Stimulated activated CD4-positive, alpha-beta T cell treated with anti-CD3 and anti-CD28 coated beads, Interleukin-12 subunit alpha, Interleukin-12 subunit beta, amount 100 ng/mL, for 4 hours (primary cell): ENCODE results near the gene RNF114.
"Not testable (repeated sequence)": the region's sequence is repeated elsewhere in the genome, so short reads cannot be mapped to it uniquely, and the experiment has no call there.

Experiments used
- DNase-seq: peaks from one replicate; pipeline ENCODE4 v3.0.0-alpha.2; 2020

RNF114 gene

GRCh38 chr20:49928411-49929141 lies 7.6 kb upstream of the RNF114 start:
- peak; percentile 72 for DNase-seq

DNA sequence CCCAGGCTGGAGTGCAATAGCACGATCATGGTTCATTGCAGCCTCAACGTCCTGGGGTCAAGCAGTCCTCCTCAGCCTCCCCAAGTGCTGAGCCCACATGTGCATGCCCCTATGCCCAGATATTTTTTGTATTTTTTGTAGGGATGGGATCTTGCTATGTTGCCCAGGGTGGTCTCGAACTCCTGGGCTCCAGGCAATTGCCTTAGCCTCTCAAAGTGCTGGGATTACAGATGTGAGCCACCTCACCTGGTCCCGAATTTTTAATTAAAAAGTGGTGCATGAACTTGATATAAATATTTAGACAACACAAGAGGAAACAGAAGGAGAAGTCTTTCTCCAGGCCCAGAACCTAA lies 7.1 kb upstream of the RNF114 start:
- no peak for DNase-seq

- DNase-seq = no peak
Observed at GRCh38 chr20:49935746-49936152, 448 bp upstream of the RNF114 start.

DNA sequence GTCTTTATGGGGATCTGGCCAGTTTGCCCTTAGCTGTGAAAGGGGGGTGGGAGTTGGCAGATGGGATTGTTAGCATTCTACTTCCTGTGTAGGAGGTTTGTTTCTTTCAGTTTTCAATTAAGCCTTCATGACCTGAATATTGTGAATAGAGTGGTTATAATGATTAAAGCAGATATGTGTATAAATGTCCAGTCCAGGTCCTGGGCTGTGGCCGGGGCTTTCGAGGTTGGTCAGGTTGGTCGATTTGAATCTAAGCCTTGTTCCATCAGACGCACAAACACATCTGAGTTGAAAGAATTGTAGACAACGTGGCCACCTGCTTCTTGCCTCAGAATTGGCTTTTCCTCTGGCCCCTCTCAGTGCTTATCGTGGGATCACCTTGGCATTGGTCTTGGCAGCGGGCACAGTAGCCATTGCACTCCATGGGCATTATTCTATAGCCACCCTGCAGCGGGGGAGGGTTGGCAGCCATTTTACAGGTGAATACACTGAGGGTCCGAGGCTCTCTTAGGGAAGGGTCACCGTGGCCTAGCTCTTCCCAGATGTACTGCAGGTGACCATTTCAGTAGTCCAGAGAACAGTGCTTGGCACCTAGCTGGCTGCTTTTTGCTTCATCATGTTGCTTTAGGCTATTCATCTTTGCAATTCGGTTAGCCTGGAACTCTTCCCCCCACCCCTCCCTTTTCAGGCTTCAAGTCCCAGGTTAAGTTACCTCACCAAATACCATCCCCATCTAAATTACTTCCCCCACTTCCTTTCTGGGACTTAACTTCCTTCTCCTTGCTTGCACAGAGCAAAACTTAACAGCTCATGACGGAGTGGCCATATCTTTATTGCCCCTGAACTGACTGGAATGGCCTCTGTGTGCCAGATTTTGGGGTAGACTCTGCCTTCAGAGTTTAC lies 1.1 kb downstream of the RNF114 start:
- DNase-seq = no peak

DNA sequence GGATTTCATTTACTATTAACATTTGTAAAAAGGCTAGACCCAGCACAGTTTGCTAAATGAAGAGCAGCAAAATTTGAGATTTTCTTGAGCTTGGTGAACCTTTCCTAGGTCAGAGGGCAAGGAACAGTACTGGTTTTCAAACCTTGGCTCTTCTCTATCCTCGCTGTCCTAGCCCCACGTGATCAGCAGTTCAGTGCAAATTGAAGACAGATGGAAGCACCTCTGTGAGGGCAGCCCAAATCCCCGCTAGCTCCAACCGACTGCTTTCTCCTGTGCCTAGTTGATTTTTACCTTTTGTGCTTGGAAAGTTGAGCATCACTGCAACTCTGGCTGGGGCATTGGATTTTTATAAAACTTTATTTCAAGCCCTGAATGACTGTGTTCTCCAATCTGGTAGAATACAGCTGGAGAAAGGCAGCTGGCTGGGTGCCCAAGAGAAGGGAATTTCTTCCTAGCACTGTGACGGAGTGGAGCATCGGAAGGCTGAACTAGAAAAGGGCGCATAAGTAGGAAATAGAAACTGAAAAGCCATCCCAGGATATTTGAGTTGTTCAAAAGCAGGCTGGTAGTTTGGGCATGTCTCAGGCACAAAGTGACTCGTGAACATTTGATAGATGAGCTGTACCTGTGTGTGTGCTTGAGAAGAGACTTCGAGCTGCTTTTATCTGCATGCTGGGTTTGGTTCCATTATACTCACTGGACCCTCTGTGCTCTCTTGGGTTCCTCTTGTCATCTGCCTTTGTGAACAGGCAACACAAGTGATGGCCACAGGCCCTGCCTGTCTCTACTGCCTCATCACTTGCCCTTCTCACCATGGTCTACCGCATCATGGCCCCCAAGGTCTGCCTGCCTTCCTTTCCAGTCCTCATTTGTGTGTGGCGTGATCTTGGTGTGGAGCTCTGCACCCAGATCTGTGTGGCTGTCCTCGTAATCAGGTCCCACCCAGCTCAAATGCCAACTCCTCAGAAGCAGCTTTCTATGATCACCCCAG lies 2.3 kb downstream of the RNF114 start:
- no peak for DNase-seq

DNA sequence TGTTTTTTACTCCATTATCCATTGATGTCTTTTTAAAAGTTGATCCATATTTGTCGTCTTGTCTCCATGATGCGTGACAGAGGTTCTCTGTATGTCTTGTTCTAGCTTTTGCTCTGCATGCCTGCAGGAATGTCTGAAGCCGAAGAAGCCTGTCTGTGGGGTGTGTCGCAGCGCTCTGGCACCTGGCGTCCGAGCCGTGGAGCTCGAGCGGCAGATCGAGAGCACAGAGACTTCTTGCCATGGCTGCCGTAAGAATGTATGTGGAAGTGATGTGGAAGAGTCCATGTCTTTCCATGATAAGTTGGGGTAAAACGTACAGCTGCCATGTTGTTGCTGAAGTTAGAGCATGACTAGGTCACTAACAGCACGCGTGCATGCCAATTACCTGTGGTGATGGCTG lies 5.3 kb downstream of the RNF114 start:
- DNase-seq = no peak

DNA sequence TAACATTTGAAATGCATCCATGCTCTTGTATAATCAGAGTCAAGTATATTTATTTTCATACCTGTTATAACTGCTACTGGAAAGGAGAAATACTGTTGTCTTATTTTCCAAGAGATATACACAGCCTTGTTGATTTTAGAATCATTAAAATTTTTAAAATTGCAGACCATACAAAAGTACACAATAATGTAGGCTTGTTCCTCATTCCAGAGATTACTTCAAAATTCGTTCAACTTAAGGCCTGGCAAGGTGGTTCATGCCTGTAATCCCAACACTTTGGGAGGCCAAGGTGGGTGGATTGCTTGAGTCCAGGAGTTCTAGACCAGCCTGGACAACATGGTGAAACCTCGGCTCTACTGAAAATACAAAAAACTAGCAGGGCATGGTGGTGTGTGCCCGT lies 6.1 kb downstream of the RNF114 start:
- DNase-seq = no peak

- no peak for DNase-seq
Observed at GRCh38 chr20:49942942-49943341, 6.7 kb downstream of the RNF114 start.

- no peak for DNase-seq
Observed at GRCh38 chr20:49945306-49945700, 9.1 kb downstream of the RNF114 start.

DNA sequence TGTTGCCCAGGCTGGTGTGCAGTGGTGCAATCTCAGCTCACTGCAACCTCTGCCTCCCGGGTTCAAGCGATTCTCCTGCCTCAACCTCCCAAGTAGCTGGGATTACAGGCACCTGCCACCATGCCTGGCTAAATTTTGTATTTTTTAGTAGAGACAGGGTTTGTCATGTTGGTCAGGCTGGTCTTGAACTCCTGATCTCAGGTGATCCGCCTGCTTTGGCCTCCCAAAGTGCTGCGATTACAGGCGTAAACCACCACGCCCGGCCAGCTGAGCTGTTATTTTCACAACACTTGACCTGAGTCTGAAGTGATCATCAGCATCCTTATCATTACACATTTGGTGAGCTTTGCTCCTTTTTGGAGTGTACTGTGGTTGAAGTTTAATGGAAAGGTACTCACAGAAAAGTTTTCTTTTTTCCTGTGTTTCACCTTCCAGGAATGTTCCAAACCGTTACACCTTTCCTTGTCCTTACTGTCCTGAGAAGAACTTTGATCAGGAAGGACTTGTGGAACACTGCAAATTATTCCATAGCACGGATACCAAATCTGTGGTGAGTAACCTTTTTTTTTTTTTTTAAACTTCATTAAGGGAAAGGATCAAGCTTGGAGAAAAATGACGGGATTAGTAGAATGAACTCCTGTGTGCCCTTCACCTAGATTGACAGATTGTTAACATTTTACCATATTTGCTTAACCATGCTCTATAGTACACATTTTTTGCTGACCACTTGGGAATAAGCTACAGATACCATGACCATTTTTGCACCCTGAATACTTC lies 9.7 kb downstream of the RNF114 start:
- DNase-seq = no peak

DNA sequence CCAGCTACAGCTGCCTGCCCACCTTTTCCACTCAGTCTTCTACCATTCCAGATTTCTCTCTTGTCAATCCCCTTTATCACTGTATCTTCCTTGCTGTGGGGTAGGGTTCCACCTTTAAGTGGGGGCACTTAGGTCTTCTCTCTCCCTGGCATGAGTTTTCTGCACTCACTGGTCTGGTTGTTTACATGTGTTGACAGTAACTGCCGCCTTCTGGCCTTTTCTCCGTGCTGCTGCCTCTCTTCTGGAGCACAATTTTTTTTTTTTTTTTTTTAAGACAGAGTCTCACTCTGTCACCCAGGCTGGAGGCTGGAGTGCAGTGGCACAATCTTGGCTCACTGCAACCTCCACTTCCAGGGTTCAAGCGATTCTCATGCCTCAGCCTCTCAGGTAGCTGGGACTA lies 12.0 kb downstream of the RNF114 start:
- DNase-seq = no peak

DNA sequence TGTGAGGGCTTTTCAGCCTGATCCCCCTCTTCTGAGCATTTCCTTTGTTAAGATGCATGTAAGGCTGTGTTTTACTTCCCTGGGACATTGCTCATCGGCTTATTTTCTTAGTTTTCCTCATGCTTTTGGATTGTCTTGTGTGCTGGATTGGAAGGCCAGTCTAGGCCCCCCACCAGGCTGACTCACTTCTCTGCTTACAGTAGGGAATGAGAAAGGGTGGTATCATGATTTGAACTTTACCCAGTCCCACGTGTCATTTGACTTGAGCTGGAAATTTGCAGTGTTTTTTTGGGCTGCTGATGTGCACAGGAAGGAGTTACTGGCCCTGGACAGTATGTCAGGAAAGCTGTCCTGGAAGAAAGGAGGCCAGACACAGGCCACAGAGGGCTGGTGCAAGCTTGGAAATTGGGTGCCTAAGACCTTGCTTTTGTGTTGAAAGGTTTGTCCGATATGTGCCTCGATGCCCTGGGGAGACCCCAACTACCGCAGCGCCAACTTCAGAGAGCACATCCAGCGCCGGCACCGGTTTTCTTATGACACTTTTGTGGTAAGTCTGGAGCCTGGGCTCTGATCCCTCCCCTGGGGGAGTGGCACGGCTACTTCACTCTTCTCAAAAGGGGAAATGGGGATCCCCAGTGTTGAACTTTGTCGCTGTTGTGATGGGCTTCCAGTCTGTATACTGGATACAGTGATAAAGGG lies 12.8 kb downstream of the RNF114 start:
- DNase-seq = no peak

GRCh38 chr20:49951151-49951550 lies 15.0 kb downstream of the RNF114 start:
- no peak for DNase-seq

- DNase-seq = no peak
Observed at GRCh38 chr20:49955167-49955566, 19.0 kb downstream of the RNF114 start.

GRCh38 chr20:49955830-49956396 lies 19.7 kb downstream of the RNF114 start:
- not testable (repeated sequence) for DNase-seq

DNA sequence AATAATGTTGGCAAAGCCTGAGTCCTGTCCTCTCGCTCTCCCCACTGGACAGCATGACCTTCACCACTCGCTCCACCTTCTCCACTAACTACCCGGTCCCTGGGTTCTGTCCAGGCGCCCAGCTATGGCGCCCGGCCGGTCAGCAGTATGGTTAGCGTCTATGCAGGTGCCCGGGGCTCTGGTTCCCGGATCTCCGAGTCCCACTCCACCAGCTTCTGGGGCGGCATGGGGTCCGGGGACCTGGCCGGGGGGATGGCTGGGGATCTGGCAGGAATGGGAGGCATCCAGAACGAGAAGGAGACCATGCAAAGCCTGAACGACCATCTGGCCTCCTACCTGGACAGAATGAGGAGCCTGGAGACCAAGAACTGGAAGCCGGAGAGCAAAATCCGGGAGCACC lies 20.5 kb downstream of the RNF114 start:
- DNase-seq = no peak

- not testable (repeated sequence) for DNase-seq
Observed at GRCh38 chr20:49957089-49957938, 21.1 kb downstream of the RNF114 start.

- no peak for DNase-seq
Observed at GRCh38 chr20:49961413-49961812, 25.2 kb downstream of the RNF114 start.

- no peak for DNase-seq
Observed at GRCh38 chr20:49964964-49965780, 29.0 kb downstream of the RNF114 start.
